K562 (cell line): Measurements from ENCODE around the gene OSGEP.

Source experiments
- EP300 ChIP-seq: IDR thresholded peaks from 2 replicates; pipeline ENCODE4 v1.6.1; 2012; ENCODE audit warnings: low read length, improper control_type of control experiment
- GABPB2 ChIP-seq: fragments of 250-450 bp; sonication (Bioruptor Pico); conservative IDR thresholded peaks from 2 replicates; pipeline ENCODE4 v1.5.1; 2021; ENCODE audit warnings: mild to moderate bottlenecking
- PHB ChIP-seq: fragments of 250-450 bp; sonication (Bioruptor Pico); IDR thresholded peaks from 2 replicates; pipeline ENCODE4 v1.5.0; 2021
- RNF219 ChIP-seq: fragments of 250-450 bp; sonication (Bioruptor Pico); IDR thresholded peaks from 2 replicates; pipeline ENCODE4 v1.5.0; 2022; ENCODE audit warnings: mild to moderate bottlenecking

- TF ChIP-seq RNF219 = no peak
- no peak for TF ChIP-seq PHB (CRISPR knock-in tag)
- TF ChIP-seq GABPB2 (CRISPR knock-in tag) = no peak
- TF ChIP-seq EP300 = no peak
These were observed 1.0 kb upstream of the OSGEP start for GRCh38 chr14:20455355-20456300.
